Caco-2 (cell line): ENCODE data around the gene SH3D19. TPM values are rescaled to one million over a fixed set of nuclear protein-coding genes. Genes with fewer than 3 reads are reported as not detected.

Experiments
- BruUV-seq: library from RNA; stranded (reverse); fragments of 400-500 nt; replicated peaks from 2 replicates; lab custom pipeline; 2021; lab: Mats Ljungman, UMichigan
- CTCF ChIA-PET: fragments of 300-600 bp; sonication (Branson Sonifier 250); formaldehyde crosslinking; loops from one replicate; lab custom pipeline; 2022; ENCODE audit warnings: antibody characterized with exemption; lab: Charles Lee
- POLR2A ChIA-PET: fragments of 300-600 bp; sonication (Branson Sonifier 250); formaldehyde crosslinking; loops from one replicate; lab custom pipeline; 2022; ENCODE audit warnings: antibody characterized with exemption; lab: Charles Lee
- DNase-seq, 2 experiments: peaks; one replicate each; pipeline versions ENCODE4 v3.0.0 to v3.0.0-alpha.2; 2020 to 2022
- H3K27me3 ChIP-seq: replicated peaks from 2 replicates; pipeline ENCODE4 v1.6.0; 2011; ENCODE audit warnings: low read length; ENCODE audit not compliant: control insufficient read depth, insufficient read depth
- H3K36me3 ChIP-seq: 2 replicates; pipeline ENCODE4 v1.5.1; 2011; ENCODE audit warnings: low read length; ENCODE audit not compliant: control insufficient read depth, insufficient read depth
- H3K4me1 ChIP-seq: fragments of 250-450 bp; sonication (Bioruptor Pico); 2 replicates; pipeline ENCODE4 v1.5.1; 2020; ENCODE audit warnings: mild to moderate bottlenecking
- H3K4me3 ChIP-seq: 2 replicates; pipeline ENCODE4 v1.5.1; 2011; ENCODE audit warnings: low read depth, mild to moderate bottlenecking, control low read depth, low read length
- H3K9me3 ChIP-seq: fragments of 250-450 bp; sonication (Bioruptor Pico); 2 replicates; pipeline ENCODE4 v1.5.1; 2020; ENCODE audit warnings: mild to moderate bottlenecking, moderate library complexity
- H3K27ac Mint-ChIP-seq: one replicate; pipeline ENCODE4 v1.8.0; 2022; ENCODE audit warnings: mixed read lengths; ENCODE audit not compliant: unreplicated experiment
- H3K27me3 Mint-ChIP-seq: one replicate; pipeline ENCODE4 v1.8.0; 2022; ENCODE audit warnings: mixed read lengths; ENCODE audit not compliant: insufficient read depth, unreplicated experiment
- H3K36me3 Mint-ChIP-seq: one replicate; pipeline ENCODE4 v1.8.0; 2022; ENCODE audit warnings: mild to moderate bottlenecking, mixed read lengths; ENCODE audit not compliant: insufficient read depth, unreplicated experiment
- H3K4me1 Mint-ChIP-seq: one replicate; pipeline ENCODE4 v1.8.0; 2022; ENCODE audit warnings: low read depth, mixed read lengths; ENCODE audit not compliant: unreplicated experiment
- H3K4me3 Mint-ChIP-seq: one replicate; pipeline ENCODE4 v1.8.0; 2022; ENCODE audit warnings: mild to moderate bottlenecking, moderate library complexity, mixed read lengths; ENCODE audit not compliant: unreplicated experiment
- H3K9me3 Mint-ChIP-seq: one replicate; pipeline ENCODE4 v1.8.0; 2022; ENCODE audit warnings: mixed read lengths; ENCODE audit not compliant: unreplicated experiment
- CTCF ChIP-seq, 2 experiments: fragments of 200-600 bp in 1 of 2; IDR thresholded peaks; 1 replicate in 1 of 2; 2 replicates in 1 of 2; pipeline versions ENCODE4 v1.5.1 to v1.8.0; 2011 to 2022; ENCODE audit warnings: antibody characterized with exemption in 1 of 2, control low read depth in 1 of 2, inconsistent platforms in 1 of 2, low read depth in 1 of 2, low read length in 1 of 2, mild to moderate bottlenecking in 1 of 2, moderate library complexity in 1 of 2; ENCODE audit not compliant: insufficient read depth in 1 of 2, severe bottlenecking in 1 of 2, unreplicated experiment in 1 of 2
- intact Hi-C: fragments of 100-400 bp; cut with micrococcal nuclease; formaldehyde crosslinking; loops from one replicate; pipeline ENCODE4 v1.10.0; 2022; ENCODE audit not compliant: unreplicated experiment
- total RNA-seq: library from RNA; stranded (reverse); gene quantifications from 2 replicates; pipeline ENCODE4 v1.2.3, GENCODE V29; 2022

Gene SH3D19
- total RNA-seq, 1 experiment from 2014 or later: 57.8 TPM

GRCh38 chr4:151176685-151177084 lies 148.7 kb downstream of the SH3D19 start:
- Mint-ChIP-seq H3K27ac (no peak overlapping the region), H3K4me1 (peaks cover 8% of the 10 kb centered on the region), H3K36me3 (peaks cover 39% of the 10 kb centered on the region), H3K27me3 (no peaks in the 10 kb centered on the region), H3K4me3 (no peak overlapping the region), H3K9me3 (no peaks in the 10 kb centered on the region)
- intact Hi-C loops: no loop called here
- DNase-seq: no peak
- ChIA-PET POLR2A (no interaction called here), CTCF (no interaction called here)
- BruUV-seq: no TSS peak
- H3K36me3 ChIP-seq: no peaks in the 10 kb centered on the region; the same call in 1 of the 2 replicates
- H3K4me1 ChIP-seq: no peaks in the 10 kb centered on the region; the same call in 1 of the 2 replicates
- TF ChIP-seq CTCF (IDR thresholded peaks at IDR 0.05; ENCODE audit: insufficient read depth in 1 of 2, low read depth in 1 of 2, low read length in 1 of 2, severe bottlenecking in 1 of 2, unreplicated experiment in 1 of 2): no peak
- no peaks in the 10 kb centered on the region for H3K9me3 ChIP-seq
- no peaks in the 10 kb centered on the region for H3K27me3 ChIP-seq
- H3K4me3 ChIP-seq: no peak overlapping the region

GRCh38 chr4:151175754-151176631 lies 149.4 kb downstream of the SH3D19 start:
- peaks cover 8% of the 10 kb centered on the region for H3K4me1 Mint-ChIP-seq
- peaks cover 38% of the 10 kb centered on the region for H3K36me3 Mint-ChIP-seq
- no peak overlapping the region for H3K4me3 ChIP-seq
- H3K4me1 ChIP-seq: no peaks in the 10 kb centered on the region; the same call in 1 of the 2 replicates
- H3K27me3 Mint-ChIP-seq: no peaks in the 10 kb centered on the region
- BruUV-seq: no TSS peak
- no peaks in the 10 kb centered on the region for H3K27me3 ChIP-seq
- H3K9me3 Mint-ChIP-seq: no peaks in the 10 kb centered on the region
- ChIA-PET POLR2A (no interaction called here), CTCF (no interaction called here)
- no peaks in the 10 kb centered on the region; the same call in 1 of the 2 replicates for H3K36me3 ChIP-seq
- H3K9me3 ChIP-seq: no peaks in the 10 kb centered on the region
- TF ChIP-seq CTCF (IDR thresholded peaks at IDR 0.05; ENCODE audit: insufficient read depth in 1 of 2, low read depth in 1 of 2, low read length in 1 of 2, severe bottlenecking in 1 of 2, unreplicated experiment in 1 of 2): no peak
- H3K4me3 Mint-ChIP-seq: no peak overlapping the region
- H3K27ac Mint-ChIP-seq: no peak overlapping the region
- DNase-seq: no peak
- intact Hi-C loops: no loop called here

GRCh38 chr4:151175233-151175632 lies 150.2 kb downstream of the SH3D19 start:
- Histone ChIP-seq H3K4me3 (no peak overlapping the region), H3K4me1 (no peaks in the 10 kb centered on the region; the same call in 1 of the 2 replicates), H3K27me3 (no peaks in the 10 kb centered on the region), H3K9me3 (no peaks in the 10 kb centered on the region), H3K36me3 (no peaks in the 10 kb centered on the region; the same call in 1 of the 2 replicates)
- no peak overlapping the region for H3K27ac Mint-ChIP-seq
- ChIA-PET CTCF (no interaction called here), POLR2A (no interaction called here)
- H3K36me3 Mint-ChIP-seq: peaks cover 37% of the 10 kb centered on the region
- no peaks in the 10 kb centered on the region for H3K9me3 Mint-ChIP-seq
- DNase-seq: no peak
- no peak overlapping the region for H3K4me3 Mint-ChIP-seq
- no peak for TF ChIP-seq CTCF (IDR thresholded peaks at IDR 0.05; ENCODE audit: insufficient read depth in 1 of 2, low read depth in 1 of 2, low read length in 1 of 2, severe bottlenecking in 1 of 2, unreplicated experiment in 1 of 2)
- no peaks in the 10 kb centered on the region for H3K27me3 Mint-ChIP-seq
- H3K4me1 Mint-ChIP-seq: peaks cover 8% of the 10 kb centered on the region
- no TSS peak for BruUV-seq
- intact Hi-C loops: no loop called here
